Type B pancreatic cell (in vitro differentiated cells): Measurements from ENCODE around the gene ARHGEF7. TPM values are rescaled to one million over a fixed set of nuclear protein-coding genes. Genes with fewer than 3 reads are reported as not detected.
A peak's percentile ranks its signal among the peaks of the same experiment; 100 is the strongest.

ENCODE experiments used
- DNase-seq: peaks from one replicate; pipeline ENCODE4 v3.0.0; 2021; ENCODE audit warnings: mixed read lengths; ENCODE audit not compliant: unreplicated experiment; ENCODE audit errors: extremely low spot score
- H3K27ac Mint-ChIP-seq: 2 replicates; pipeline ENCODE4 v1.8.0; 2021; ENCODE audit warnings: mild to moderate bottlenecking, mixed read lengths
- H3K27me3 Mint-ChIP-seq: 2 replicates; pipeline ENCODE4 v1.8.0; 2021; ENCODE audit warnings: mixed read lengths
- H3K36me3 Mint-ChIP-seq: 2 replicates; pipeline ENCODE4 v1.8.0; 2021; ENCODE audit warnings: mixed read lengths
- H3K4me1 Mint-ChIP-seq: one replicate; pipeline ENCODE4 v1.8.0; 2021; ENCODE audit warnings: mixed read lengths; ENCODE audit not compliant: unreplicated experiment
- H3K4me3 Mint-ChIP-seq: 2 replicates; pipeline ENCODE4 v1.8.0; 2021; ENCODE audit warnings: mild to moderate bottlenecking, mixed read lengths
- H3K9me3 Mint-ChIP-seq: 2 replicates; pipeline ENCODE4 v1.8.0; 2021; ENCODE audit warnings: mixed read lengths
- CTCF ChIP-seq: fragments of 200-600 bp; sonication (generic); conservative IDR thresholded peaks from 2 replicates; pipeline ENCODE4 v1.5.0; 2021; ENCODE audit warnings: antibody characterized with exemption, mild to moderate bottlenecking
- total RNA-seq: library from RNA; stranded (reverse); gene quantifications from 2 replicates; pipeline ENCODE4 v1.2.1, GENCODE V29; 2021; ENCODE audit warnings: low replicate concordance

ARHGEF7 gene
- total RNA-seq, 1 donor from 2014 or later: 103 TPM

GRCh38 chr13:111212517-111212873 lies 97.4 kb downstream of the ARHGEF7 start:
- Mint-ChIP-seq H3K9me3 (no peaks in the 10 kb centered on the region), H3K27ac (peak overlapping the region; percentile 61), H3K36me3 (peaks cover 20% of the 10 kb centered on the region), H3K27me3 (no peaks in the 10 kb centered on the region), H3K4me3 (no peak overlapping the region), H3K4me1 (peaks cover 66% of the 10 kb centered on the region)
- no peak for TF ChIP-seq CTCF
- DNase-seq: no peak

- Mint-ChIP-seq H3K27me3 (no peaks in the 10 kb centered on the region), H3K4me1 (peaks cover 71% of the 10 kb centered on the region), H3K4me3 (no peak overlapping the region), H3K36me3 (peaks cover 26% of the 10 kb centered on the region), H3K27ac (no peak overlapping the region), H3K9me3 (no peaks in the 10 kb centered on the region)
- no peak for DNase-seq
- TF ChIP-seq CTCF: no peak
These were observed 99.0 kb downstream of the ARHGEF7 start for GRCh38 chr13:111213964-111214726.

GRCh38 chr13:111215081-111216047 lies 100.3 kb downstream of the ARHGEF7 start:
- peaks cover 68% of the 10 kb centered on the region for H3K4me1 Mint-ChIP-seq
- H3K4me3 Mint-ChIP-seq: no peak overlapping the region
- H3K36me3 Mint-ChIP-seq: peaks cover 27% of the 10 kb centered on the region
- no peak for DNase-seq
- TF ChIP-seq CTCF: no peak
- no peaks in the 10 kb centered on the region for H3K27me3 Mint-ChIP-seq
- H3K9me3 Mint-ChIP-seq: no peaks in the 10 kb centered on the region
- peak overlapping the region; percentile 7 for H3K27ac Mint-ChIP-seq

GRCh38 chr13:111216166-111216960 lies 101.3 kb downstream of the ARHGEF7 start:
- Mint-ChIP-seq H3K27me3 (no peaks in the 10 kb centered on the region), H3K4me1 (peaks cover 58% of the 10 kb centered on the region), H3K36me3 (peaks cover 21% of the 10 kb centered on the region), H3K27ac (peak overlapping the region; percentile 55), H3K9me3 (no peaks in the 10 kb centered on the region), H3K4me3 (no peak overlapping the region)
- peak; percentile 56 for TF ChIP-seq CTCF
- no peak for DNase-seq

DNA sequence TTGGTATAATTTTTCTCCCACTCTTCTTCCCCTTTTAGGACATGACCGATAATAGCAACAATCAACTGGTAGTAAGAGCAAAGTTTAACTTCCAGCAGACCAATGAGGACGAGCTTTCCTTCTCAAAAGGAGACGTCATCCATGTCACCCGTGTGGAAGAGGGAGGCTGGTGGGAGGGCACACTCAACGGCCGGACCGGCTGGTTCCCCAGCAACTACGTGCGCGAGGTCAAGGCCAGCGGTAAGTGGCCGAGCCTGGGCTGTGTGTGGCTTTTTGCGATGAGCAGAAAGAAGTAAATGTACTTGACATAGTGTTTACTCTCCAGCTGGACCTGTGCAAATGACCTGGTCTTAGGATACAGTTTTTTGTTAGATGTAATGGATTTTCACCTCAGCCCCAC lies 102.5 kb downstream of the ARHGEF7 start:
- DNase-seq: no peak
- no peak overlapping the region for H3K4me3 Mint-ChIP-seq
- no peaks in the 10 kb centered on the region for H3K9me3 Mint-ChIP-seq
- TF ChIP-seq CTCF: no peak
- peak overlapping the region; percentile 70 for H3K27ac Mint-ChIP-seq
- peaks cover 18% of the 10 kb centered on the region for H3K36me3 Mint-ChIP-seq
- no peaks in the 10 kb centered on the region for H3K27me3 Mint-ChIP-seq
- H3K4me1 Mint-ChIP-seq: peaks cover 45% of the 10 kb centered on the region
